PFSK-1 (cell line): ENCODE measurements around the gene GM2A.

Source experiments
- FOXP2 ChIP-seq: optimal IDR thresholded peaks from 2 replicates; pipeline ENCODE3; 2011; ENCODE audit warnings: borderline replicate concordance, control low read depth, inconsistent platforms; ENCODE audit not compliant: insufficient read depth; ENCODE audit errors: extremely low read length, extremely low read depth
- POLR2AphosphoS5 ChIP-seq: IDR thresholded peaks from 2 replicates; pipeline ENCODE4 v1.6.1; 2012; ENCODE audit warnings: low read depth, mild to moderate bottlenecking, control low read depth, low read length, moderate library complexity
- SIN3A ChIP-seq: IDR thresholded peaks from 2 replicates; pipeline ENCODE4 v1.6.1; 2012; ENCODE audit warnings: mild to moderate bottlenecking, low read length, moderate library complexity, borderline replicate concordance; ENCODE audit not compliant: insufficient read depth
- TAF1 ChIP-seq: IDR thresholded peaks from 2 replicates; pipeline ENCODE4 v1.6.1; 2012; ENCODE audit warnings: low read length, control low read depth, borderline replicate concordance; ENCODE audit not compliant: insufficient read depth
- TF ChIP-seq, protein P1 (sequence below), 2 experiments: IDR thresholded peaks; 2 replicates each; pipeline versions ENCODE4 v1.6.1 to v1.8.0; 2011 to 2012; ENCODE audit warnings: low read depth in 2 of 2, low read length in 2 of 2, control low read depth in 1 of 2, inconsistent platforms in 1 of 2, mild to moderate bottlenecking in 1 of 2, moderate library complexity in 1 of 2; ENCODE audit not compliant: insufficient read depth in 1 of 2

Gene GM2A

DNA sequence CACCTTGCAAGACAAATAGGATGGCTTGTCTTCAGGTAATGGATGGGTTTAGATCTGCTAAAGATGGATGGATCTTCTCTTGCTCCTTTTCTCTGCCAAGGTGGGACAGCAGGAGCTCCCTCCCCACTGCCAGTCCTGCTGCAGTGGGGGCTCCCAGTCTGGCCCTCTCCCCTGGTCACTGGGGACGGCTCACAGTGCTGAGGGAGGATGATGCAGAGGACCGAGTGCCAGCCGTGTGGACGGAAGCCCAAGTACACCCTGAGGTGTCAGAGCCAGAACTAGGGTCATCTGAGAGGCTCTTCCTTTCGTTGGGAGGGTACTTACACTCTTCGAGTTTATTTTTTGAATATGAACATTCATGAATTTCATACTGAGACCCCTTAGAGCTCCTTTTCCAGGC is 34.8 kb upstream of the GM2A start:
- TF ChIP-seq SIN3A: no peak
- no peak for TF ChIP-seq TAF1
- TF ChIP-seq, protein P1, sequence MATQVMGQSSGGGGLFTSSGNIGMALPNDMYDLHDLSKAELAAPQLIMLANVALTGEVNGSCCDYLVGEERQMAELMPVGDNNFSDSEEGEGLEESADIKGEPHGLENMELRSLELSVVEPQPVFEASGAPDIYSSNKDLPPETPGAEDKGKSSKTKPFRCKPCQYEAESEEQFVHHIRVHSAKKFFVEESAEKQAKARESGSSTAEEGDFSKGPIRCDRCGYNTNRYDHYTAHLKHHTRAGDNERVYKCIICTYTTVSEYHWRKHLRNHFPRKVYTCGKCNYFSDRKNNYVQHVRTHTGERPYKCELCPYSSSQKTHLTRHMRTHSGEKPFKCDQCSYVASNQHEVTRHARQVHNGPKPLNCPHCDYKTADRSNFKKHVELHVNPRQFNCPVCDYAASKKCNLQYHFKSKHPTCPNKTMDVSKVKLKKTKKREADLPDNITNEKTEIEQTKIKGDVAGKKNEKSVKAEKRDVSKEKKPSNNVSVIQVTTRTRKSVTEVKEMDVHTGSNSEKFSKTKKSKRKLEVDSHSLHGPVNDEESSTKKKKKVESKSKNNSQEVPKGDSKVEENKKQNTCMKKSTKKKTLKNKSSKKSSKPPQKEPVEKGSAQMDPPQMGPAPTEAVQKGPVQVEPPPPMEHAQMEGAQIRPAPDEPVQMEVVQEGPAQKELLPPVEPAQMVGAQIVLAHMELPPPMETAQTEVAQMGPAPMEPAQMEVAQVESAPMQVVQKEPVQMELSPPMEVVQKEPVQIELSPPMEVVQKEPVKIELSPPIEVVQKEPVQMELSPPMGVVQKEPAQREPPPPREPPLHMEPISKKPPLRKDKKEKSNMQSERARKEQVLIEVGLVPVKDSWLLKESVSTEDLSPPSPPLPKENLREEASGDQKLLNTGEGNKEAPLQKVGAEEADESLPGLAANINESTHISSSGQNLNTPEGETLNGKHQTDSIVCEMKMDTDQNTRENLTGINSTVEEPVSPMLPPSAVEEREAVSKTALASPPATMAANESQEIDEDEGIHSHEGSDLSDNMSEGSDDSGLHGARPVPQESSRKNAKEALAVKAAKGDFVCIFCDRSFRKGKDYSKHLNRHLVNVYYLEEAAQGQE (IDR thresholded peaks at IDR 0.05; ENCODE audit: insufficient read depth in 1 of 2, low read depth in 2 of 2, low read length in 2 of 2): no peak
- no peak for TF ChIP-seq POLR2AphosphoS5
- no peak for TF ChIP-seq FOXP2

DNA sequence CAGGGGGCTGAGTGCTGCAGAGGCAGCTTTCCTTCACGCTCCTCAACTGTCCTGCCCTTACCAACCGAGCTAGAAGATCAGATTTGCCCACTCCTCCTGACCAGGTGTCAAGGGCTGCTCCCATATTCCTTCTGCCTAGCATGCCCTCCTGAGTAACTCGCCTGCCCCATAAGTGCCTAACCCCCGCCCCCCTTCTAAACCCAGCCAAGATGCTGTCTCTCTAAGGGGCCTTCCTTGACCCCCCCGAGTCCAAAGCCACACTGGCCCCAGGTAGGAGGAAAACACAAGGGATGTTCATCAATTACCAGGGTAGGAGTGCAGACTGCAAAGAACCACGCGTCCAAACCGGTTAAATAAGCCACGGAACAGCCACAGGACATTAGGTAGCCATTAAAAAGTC is 33.8 kb upstream of the GM2A start:
- TF ChIP-seq, protein P1 (IDR thresholded peaks at IDR 0.05; ENCODE audit: insufficient read depth in 1 of 2, low read depth in 2 of 2, low read length in 2 of 2): no peak
- TF ChIP-seq TAF1 (no peak), POLR2AphosphoS5 (no peak), SIN3A (no peak), FOXP2 (no peak)

DNA sequence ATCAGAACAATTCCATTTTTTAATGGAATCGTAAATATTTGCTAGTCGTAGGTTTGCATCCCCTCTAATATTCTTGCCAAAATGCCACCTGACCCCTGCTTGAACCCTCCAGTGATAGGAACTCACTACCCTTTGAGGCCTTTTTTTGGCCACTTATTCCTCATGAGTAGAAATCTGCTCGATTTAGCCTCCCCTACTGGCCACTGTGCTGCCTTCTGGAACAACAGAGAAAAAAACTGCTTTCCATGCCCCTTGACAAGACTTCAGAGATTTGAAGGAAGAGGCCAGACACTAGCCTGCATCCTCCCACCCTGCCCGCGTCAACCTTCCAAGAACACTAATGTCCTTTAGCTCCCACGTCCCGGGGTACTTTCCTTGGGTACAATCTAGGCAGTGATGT is 33.2 kb upstream of the GM2A start:
- TF ChIP-seq TAF1: no peak
- TF ChIP-seq POLR2AphosphoS5: no peak
- TF ChIP-seq, protein P1 (IDR thresholded peaks at IDR 0.05; ENCODE audit: insufficient read depth in 1 of 2, low read depth in 2 of 2, low read length in 2 of 2): no peak
- TF ChIP-seq FOXP2: no peak
- no peak for TF ChIP-seq SIN3A

DNA sequence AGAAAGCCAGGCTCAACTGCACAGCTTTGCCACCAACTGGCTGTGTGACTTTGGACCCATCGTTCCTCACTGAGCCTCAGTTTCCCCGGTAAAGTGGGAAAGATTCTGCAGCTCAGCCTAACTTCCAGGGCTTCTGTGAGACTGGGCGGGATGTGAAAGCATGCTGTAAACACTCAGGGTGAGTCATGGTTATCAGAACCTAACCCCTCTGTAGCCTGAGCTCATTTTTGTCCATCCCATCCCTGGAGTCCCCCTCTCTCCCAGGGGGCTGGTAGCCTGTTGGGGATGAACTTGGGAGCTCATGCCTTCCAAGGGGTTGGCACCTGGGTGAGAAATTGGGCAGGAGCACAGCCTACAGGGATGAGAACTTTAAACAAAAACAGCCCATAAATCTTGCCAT is 31.4 kb upstream of the GM2A start:
- no peak for TF ChIP-seq SIN3A
- TF ChIP-seq, protein P1 (IDR thresholded peaks at IDR 0.05; ENCODE audit: insufficient read depth in 1 of 2, low read depth in 2 of 2, low read length in 2 of 2): no peak
- no peak for TF ChIP-seq FOXP2
- no peak for TF ChIP-seq TAF1
- no peak for TF ChIP-seq POLR2AphosphoS5
